Measurements from ENCODE around the gene KDM6A.

- TF ChIP-seq, protein P1, sequence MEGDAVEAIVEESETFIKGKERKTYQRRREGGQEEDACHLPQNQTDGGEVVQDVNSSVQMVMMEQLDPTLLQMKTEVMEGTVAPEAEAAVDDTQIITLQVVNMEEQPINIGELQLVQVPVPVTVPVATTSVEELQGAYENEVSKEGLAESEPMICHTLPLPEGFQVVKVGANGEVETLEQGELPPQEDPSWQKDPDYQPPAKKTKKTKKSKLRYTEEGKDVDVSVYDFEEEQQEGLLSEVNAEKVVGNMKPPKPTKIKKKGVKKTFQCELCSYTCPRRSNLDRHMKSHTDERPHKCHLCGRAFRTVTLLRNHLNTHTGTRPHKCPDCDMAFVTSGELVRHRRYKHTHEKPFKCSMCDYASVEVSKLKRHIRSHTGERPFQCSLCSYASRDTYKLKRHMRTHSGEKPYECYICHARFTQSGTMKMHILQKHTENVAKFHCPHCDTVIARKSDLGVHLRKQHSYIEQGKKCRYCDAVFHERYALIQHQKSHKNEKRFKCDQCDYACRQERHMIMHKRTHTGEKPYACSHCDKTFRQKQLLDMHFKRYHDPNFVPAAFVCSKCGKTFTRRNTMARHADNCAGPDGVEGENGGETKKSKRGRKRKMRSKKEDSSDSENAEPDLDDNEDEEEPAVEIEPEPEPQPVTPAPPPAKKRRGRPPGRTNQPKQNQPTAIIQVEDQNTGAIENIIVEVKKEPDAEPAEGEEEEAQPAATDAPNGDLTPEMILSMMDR (IDR thresholded peaks at IDR 0.05) = no peak
- TF ChIP-seq EZH2 (IDR thresholded peaks at IDR 0.05; ENCODE audit: borderline replicate concordance, insufficient read depth, low read depth, low read length, poor library complexity, severe bottlenecking) = no peak
These were observed 183.6 kb downstream of the KDM6A start for GRCh38 chrX:45056428-45057145.

Measured in B cell (primary cell).